Activated CD4-positive, alpha-beta T cell treated with anti-CD3 and anti-CD28 coated beads for 24 hours (primary cell): ENCODE data around the gene MED7.

Source experiments
- DNase-seq, 2 donors: peaks; one replicate each; pipeline ENCODE4 v3.0.0-alpha.2; 2020; ENCODE audit warnings: low read depth in 2 of 2

Gene MED7

GRCh38 chr5:157164521-157164920, 21.9 kb upstream of the MED7 start:
- no peak for DNase-seq

DNA sequence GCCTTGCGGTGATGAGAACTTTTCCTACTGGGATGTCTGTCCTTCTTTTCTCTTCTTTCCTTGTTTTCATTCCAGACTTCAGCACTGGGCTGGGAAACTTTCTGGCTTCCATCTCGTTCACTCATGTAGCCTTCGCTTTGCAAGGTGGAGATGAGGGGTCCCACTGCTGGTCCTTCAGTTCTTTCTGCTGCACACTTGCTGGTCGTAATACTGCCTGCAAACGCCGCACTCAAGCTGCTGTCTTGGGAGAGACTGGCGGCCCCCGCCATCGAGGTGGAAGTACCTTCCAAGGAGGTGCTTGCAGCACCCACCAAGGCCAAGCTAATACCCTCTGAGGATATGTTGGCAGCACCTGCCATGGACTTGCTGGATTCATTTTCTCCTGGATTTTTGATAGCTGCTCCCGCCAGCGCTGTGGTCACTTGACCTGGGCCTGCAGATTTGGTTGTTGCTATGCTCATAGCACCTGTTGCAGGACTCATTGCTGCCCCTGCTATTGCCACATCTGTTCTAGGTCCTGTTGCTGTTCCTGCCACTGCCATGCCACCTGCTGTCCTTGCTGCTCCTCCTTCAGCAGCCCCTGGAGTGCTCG, 20.4 kb upstream of the MED7 start:
- DNase-seq, result no peak

- no peak for DNase-seq
Observed at GRCh38 chr5:157161996-157162395, 19.3 kb upstream of the MED7 start.

DNA sequence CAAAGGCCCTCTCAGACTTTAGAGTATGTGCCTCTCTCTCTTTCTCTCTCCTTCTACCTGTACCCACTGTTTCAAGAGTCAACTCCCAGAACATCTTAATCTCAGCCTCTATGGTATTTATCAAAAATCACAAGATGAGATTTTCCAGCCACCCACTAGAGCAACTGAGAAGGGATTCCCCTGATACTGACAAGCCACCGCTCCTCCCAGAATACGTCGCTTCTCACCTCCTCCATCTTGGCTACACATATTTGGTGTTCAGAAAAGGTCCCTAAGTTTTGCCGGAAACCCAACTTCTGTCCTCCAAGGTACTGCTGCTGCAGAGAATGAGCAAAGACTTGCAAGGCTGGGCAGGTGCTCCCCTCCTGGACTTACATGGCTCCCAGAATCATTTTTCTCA, 17.3 kb upstream of the MED7 start:
- no peak for DNase-seq

DNA sequence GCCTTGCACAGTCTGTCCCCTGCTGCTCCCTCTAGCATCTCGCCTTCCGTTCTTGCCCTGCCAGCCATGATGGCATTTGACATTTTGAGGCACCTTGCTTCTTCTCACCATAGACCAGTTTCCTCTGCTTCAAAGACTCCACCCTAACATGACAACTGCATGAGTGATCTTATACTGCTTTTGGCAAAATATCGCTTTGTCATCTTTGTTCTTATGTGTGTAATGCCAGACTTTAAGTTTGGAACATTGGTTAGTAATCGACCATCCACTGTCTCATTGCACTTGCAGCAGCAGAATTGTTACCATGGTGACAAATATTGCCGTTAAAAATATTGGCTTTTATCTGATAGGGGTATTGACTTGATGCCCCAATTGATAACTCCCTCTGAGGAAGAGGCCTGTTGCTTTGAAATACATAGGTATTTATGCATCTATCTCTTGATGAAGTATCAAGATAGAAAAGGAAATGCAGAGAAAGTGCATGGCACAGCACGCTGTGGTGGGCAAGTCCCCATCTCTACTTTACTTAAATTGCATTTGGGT, 16.6 kb upstream of the MED7 start:
- no peak for DNase-seq

DNA sequence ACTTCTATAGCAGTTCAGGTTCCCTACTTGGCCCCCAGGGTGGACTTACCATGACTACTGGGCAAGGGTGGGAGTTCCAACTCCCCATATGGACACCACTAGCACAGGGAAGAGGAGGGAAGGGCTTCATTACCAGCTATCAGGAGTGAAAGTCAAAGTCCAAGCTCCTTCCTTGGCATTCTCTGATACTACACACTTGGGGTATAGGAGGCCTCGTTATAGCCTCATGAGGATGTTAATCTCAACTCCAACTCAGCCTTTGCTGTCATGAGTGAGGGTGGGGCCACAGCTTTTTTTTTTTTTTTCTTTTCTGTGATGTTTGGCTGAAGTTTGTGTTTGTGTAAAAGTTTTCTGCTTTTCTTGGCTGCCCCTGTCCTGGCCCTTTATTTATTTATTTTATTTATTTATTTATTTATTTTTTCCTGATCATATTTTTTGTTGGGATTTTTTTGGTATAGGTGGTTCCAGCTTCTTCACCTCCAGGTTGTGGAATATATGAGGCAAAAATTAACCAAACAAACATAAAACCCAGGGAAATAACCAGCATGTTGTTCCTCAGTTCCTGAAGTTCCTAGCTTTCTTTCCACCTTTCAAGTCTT, 14.7 kb upstream of the MED7 start:
- no peak for DNase-seq

GRCh38 chr5:157155297-157155696, 12.6 kb upstream of the MED7 start:
- DNase-seq, result no peak

DNA sequence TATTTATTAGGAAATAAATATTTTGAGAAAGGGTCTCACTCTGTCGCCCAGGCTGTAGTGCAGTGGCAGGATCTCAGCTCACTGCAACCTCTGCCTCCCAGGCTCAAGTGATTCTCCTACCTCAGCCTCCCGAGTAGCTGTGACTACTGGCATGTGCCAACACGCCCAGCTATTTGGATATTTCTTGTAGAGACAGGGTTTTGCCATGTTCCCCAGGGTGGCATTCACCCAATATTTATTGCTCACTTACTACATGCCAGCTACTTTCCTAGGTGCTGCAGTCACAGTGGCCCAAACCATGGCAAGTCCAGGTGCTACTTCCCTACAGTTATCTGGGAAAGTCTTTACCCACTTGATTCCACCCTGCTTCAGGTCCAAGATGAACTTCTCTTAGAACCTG, 8.3 kb upstream of the MED7 start:
- DNase-seq, result no peak

DNA sequence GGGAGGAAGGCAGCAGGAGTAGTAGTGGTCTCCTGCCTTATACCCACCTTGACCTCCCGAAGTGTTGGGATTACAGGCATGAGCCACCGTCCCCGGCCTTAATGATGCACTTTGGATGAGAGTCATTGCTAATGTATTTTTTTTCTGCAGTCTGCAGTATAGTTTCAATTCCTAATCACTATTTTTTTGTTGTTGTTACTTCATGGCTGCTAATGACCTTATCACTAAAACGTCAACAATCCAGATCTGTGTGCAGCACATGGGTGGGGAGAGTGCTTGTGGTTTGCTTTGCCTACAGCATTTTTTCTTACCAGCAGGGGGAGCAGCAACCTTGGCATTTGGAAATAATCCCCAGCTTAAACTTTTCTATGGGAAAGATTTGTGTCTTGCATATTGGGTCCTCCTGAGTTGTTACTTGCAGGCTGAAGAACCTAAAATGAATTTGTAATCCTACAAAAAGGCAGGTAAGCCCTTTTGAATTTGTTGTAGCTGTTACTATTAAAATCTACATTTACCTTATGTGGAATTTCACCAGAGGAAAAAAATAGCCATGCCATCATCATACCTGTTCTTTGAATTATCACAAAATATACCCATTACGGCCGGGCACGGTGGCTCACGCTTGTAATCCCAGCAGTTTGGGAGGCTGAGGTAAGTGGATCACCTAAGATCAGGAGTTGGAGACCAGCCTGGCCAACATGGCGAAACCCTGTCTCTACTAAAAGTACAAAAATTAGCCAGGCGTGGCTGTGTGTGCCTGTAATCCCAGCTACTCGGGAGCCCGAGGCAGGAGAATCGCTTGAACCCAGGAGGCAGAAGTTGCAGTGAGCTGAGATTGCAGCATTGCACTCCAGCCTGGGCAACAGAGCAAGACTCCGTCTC, 6.3 kb upstream of the MED7 start:
- DNase-seq, result peak; percentile 73 to 86

DNA sequence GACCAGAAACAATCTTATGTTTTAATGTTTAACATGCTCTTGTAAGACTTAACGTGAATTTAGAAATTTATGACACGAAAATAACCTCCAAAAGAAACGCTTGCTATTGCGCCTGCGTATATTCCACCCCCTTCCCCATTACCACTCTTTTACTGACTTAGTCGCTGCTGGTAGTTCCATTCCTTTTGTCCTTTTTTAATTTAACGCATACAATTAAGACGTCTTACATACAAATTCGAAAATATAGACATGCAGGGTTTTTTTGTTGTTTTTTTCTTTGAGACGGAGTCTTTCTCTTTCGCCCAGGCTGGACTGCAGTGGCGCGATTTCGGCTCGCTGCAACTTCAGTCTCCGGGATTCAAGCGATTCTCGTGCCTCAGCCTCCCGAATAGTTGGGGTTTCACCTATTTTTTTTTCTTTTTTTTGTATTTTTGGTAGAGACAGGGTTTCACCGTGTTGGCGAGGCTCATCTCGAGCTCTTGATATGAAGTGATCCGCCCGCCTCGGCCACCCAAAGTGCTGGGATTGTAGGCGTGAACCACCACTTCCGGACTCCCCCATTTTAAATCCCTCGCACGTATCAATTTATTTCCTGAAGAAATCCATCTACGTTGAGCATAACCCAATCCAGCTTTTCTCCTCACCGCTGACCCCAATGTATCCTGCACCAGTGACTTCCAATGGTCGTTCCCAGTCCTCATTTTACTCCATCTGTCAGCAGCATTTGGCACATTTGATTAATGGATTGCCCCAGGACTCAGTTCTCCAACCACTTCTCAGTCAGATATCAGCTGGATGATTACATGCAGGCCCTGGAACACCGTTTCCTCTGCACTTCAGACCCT, 684 bp upstream of the MED7 start:
- peak in 1 of 2 donors; percentile 31 for DNase-seq

DNA sequence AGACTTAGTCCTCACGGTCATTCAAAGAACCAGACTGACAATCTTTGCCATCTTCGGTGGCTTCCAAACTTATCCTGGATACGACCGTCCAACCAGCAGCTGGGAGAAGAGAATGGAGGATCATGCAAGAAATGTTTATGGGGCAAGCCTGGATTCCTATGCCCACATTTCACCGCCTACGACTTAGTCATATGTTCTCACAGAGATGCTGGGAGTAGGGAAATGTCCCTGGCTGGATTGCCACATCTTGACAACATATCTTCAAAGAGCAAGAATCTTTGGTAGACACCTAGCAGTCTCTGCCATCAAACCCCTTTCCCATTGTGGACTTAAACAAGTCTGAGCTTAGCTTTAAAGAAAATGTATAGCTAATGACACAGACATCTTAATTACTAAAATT, 5.0 kb downstream of the MED7 start:
- DNase-seq, result no peak

DNA sequence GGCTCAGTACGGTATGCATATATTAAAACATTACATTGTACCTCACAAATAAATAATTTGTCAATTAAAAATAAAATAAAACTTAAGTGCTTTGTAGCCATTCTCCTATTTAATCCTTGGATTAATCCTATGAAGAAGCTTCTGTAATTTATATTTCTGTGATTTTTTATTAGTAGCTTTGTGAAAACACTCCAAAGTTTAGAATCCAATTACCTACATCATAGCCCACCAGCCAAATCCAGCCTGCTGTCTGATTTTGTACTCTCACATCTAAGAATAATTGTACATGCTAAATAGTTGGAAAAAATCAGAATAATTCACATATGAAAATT, 10.4 kb downstream of the MED7 start:
- no peak for DNase-seq

DNA sequence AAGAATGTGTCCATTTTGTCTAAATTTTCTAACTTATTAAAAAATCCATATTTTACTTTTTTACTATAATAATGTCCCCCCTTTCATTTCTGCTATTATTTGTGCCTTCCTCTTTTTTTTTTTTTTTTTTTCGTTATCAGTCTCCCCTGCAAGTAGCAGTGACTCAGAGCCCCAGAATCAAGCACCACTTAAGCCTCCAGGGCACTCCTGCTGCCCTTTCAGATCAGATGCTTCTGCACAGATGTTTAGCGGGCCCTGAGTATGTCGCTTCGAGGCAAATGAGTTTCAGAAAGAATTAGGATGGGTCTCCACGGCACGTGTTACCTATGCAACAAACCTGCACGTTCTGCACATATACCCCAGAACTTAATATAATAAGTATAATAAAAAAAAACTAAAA, 11.7 kb downstream of the MED7 start:
- DNase-seq, result no peak

DNA sequence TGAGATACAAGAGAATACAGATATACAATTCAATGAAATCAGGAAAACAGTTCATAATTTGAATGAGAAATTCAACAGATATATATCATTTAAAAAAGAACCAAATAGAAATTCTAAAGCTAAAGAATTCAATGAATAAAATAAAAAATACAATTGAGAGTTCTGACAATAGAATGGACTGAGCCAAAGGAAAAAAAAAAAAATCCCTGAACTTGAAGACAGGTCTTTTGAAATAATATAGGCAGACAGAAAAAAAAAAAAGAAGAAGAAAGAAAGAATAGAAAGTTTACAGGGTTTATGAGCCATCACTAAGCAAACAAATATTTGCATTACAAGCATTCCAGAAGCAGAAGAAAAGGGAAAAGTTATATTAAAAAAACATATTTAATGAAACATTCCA, 21.0 kb downstream of the MED7 start:
- no peak for DNase-seq

DNA sequence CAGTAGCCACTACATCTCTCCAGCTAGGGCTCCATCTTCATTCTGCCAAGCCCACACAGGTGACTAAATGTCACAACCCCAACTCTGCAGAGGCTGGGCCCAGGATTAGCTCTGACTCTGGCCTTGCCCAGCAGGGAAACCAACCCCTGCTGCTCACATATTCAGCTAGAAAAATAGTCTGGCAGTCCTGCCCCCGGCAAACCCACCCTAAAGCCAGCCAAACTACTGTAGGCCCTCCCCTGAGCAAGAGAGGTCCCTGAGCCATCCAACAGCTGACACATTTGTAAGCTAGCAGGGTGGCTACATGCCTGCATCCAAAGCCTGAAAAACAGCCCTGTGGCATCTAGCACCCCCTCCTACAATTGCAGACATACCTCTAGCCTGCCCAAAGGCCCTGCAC, 22.6 kb downstream of the MED7 start:
- DNase-seq, result no peak

- DNase-seq, result no peak
Observed at GRCh38 chr5:157116483-157116954, 26.1 kb downstream of the MED7 start.

- DNase-seq, result no peak
Observed at GRCh38 chr5:157115502-157115901, 27.2 kb downstream of the MED7 start.

- no peak for DNase-seq
Observed at GRCh38 chr5:157115012-157115411, 27.7 kb downstream of the MED7 start.

DNA sequence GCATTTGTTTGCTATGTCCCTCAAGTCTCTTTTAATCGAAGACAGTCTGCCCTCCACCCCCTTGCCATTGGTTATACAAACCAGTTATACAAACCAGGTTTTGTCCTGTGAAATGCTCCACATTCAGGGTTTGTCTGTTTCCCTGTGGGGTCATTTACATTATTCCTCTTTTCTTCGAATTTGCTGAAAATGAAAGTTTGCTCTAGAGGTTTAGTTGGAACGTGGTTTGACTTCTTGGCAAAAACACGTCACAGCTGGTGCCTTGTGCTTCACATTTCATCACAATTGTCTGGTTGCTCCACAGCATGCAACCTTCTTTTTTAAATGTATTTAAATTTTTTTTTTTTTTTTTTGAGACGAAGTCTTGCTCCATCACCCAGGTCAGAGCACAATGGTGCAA, 29.7 kb downstream of the MED7 start:
- DNase-seq, result no peak

GRCh38 chr5:157109744-157110143, 32.9 kb downstream of the MED7 start:
- no peak for DNase-seq

- DNase-seq, result no peak
Observed at GRCh38 chr5:157108976-157109375, 33.7 kb downstream of the MED7 start, which contains the start of gene HAVCR2. TSS of gene HAVCR2 (minus strand) at chr5:157109044. CDS start at chr5:157108983, 61 bp downstream.

- DNase-seq, result no peak
Observed at GRCh38 chr5:157107508-157107907, 35.2 kb downstream of the MED7 start.
